Glomerular endothelial cell (primary cell): ENCODE data around the gene LRP5. TPM values are rescaled to one million over a fixed set of nuclear protein-coding genes. Genes with fewer than 3 reads are reported as not detected.

ENCODE experiments used
- DNase-seq: peaks from one replicate; pipeline ENCODE4 v3.0.0-alpha.2; 2011; ENCODE audit warnings: low read depth, low spot score; ENCODE audit errors: extremely low read depth
- total RNA-seq: library from RNA; depleted of rRNA; stranded (reverse); fragments of >200 nt; gene quantifications from 2 replicates; pipeline ENCODE4 v1.2.3, GENCODE V29; 2015

LRP5 gene
- total RNA-seq, 1 donor from 2014 or later, result 72.2 TPM

DNA sequence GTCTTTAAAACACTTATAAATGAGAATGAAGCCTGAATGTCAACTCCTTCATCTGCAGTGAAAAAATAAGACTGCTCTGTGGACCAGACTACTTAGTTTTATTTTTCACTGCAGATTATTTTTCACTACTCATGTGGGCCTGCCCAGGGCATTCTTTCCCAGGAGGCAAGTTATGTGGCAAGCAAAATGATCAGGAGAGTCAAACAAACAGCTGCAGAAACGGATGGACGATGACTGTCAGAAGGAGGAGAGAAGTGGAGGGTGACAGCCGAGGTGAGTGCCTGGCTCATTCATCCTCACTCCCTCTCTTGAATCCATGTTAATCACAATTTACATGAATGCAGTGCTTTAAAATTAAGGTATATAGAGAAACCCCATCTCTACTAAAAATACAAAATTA, 5.8 kb upstream of the LRP5 start:
- no peak for DNase-seq

DNA sequence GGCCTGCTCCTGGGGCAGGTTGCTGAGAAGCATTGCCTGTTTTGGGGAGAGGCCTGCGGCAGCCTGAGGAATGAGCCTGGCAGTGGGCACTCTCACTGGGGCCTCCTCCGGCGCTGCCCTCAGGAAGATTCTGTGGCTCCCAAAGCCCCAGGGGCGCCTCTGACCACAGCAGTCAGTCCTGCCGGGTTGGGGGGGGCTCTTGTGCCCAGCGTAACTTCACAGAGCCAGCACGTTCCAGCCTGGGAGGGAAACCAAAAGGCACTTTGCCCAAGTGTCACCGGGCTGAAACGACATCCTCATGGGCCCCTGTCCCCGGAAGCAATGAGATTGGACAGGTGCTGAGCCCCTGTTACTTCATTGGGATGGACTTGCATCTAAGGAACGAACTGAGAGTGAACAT, 4.3 kb upstream of the LRP5 start:
- DNase-seq, result no peak

DNA sequence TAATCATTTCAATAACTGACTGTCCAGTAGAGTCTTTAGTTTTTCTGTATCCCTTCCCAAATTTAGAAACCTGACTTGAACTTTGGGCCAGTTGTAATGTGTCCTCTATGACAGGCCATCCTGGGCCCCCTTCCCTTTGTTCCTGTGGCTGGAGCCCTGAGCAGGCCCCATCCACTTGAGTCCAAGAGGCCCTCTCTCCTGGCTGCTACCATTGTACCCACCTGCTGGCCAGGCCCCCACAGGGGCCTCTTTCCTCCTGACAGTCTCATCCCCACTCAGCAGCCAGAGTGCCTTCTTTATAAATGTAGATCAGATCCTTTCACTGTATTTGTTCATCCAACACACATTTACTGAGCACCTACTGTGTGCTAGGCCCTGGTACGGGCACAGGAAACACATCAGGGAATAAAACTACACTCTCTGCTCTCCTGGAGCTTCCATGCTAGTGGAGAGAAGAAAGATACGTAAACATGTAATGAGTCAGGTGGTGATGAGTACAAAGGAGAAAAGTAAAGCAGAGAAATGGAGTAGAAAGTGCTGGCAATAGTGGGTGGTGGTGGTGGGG, 2.7 kb upstream of the LRP5 start:
- no peak for DNase-seq

DNA sequence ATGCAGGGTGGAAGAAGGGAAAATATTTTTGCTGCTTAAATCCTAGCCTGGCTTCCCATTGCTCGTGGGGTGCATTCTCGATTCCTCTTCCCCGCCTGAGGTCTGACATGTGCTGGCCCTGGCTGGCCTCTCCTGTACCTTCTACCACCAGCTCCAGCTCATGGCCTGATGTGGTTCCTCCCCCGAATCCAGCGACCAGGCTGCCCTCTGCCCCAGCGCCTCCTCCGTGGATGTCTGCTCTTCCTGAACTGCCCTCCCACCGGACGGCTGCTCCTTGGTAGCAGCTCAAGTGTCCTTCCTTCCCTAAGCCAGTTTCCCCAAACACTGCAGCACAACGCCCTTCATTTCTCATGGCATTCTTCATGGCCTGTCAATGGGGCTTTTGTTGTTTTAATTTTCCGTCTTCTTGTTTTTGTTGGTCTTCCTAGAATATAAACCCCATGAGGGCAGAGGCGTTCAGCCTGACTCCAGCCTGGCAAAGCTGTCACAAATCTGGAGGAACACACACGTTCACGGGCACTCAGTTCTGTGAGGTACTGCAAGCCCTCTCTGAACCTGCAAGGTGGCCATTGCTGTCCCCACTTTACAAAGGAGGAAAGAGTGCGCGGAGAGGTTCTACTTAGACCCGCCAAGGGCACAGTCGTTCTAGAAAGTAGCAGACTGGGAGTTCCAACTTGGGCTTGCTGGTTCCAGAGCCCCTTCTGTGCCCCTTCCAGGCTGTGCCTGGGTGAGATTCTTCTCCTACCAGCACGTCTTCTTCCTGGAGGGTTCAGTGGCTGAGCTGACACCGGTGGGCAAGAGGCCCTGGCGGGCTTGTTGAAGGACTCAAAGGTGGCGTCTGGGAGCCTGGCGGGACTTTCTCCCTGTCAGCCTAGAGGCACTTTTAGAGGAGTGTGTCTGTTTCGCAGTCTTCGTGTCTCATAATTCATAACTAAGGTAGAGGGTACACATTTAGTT, 953 bp upstream of the LRP5 start:
- DNase-seq, result no peak

DNA sequence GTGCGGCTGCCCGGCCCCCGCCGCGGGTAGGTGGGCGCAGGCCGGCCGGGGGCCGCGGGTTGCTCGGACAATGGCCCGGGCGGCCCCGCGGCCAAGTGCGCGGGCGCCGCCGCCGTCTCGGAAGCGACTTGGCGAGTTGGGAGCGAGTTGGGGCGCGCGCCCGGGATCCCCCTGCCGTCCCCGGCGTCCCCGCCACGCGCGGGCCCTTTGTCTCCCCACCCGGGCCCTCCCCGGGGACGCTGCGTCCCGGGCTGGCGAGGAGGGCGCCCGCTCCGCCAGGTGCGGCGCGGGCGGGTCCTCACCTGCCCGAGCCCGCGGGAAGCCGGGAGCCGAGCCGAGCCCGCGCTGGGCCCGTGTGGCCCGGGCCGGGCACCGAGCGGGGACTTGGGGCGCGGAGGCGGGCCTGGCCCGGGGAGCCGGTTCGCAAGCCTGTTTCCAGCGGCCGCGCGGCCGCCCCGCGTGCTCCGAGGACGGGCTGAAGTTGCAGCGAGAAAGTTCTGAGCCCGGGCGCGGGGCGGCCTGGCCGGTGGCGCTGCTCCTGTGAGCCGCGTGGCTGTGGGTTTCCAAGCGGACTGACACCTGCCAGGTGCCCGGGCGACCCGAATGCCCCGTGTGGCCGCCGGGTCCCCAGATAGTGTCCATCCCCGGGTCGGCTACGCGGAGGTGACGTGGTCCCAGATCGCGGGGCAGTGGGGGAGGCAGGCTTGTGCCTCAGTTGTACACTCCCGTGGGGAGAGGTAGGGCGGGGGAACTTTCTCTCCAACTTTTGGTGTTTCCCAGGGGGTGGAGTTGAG, 586 bp downstream of the LRP5 start:
- DNase-seq, result no peak

DNA sequence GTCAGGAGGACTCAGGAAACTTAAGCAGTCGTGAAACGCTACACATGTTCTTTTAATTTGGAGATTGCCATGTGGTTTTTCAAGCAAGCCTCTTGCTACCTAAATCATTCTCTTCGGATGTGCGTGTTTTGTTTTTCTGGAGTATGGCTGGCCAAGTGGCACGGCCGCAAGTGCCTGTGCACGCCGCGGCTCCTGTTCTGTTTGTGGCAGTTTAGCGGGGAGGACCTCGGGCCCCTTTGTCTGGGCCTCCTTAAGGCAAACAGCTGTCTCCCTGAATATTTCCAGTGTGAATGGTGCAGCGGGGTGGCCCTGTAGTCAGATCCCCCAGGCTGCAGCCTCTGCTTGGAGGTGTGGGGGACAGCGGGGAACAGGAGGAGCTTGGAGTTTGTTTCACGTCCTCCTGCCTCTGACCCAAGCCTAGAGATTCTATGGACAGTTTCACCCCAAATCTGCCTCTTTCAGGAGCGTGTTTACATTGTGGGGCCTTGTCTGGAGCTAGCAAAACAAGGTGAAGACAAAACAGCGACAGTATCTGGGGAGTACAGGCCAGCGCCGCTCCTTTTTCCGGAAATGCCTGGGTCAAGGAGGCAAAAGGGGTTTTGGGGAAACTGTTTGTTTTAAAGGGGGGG, 1.3 kb downstream of the LRP5 start:
- no peak for DNase-seq

DNA sequence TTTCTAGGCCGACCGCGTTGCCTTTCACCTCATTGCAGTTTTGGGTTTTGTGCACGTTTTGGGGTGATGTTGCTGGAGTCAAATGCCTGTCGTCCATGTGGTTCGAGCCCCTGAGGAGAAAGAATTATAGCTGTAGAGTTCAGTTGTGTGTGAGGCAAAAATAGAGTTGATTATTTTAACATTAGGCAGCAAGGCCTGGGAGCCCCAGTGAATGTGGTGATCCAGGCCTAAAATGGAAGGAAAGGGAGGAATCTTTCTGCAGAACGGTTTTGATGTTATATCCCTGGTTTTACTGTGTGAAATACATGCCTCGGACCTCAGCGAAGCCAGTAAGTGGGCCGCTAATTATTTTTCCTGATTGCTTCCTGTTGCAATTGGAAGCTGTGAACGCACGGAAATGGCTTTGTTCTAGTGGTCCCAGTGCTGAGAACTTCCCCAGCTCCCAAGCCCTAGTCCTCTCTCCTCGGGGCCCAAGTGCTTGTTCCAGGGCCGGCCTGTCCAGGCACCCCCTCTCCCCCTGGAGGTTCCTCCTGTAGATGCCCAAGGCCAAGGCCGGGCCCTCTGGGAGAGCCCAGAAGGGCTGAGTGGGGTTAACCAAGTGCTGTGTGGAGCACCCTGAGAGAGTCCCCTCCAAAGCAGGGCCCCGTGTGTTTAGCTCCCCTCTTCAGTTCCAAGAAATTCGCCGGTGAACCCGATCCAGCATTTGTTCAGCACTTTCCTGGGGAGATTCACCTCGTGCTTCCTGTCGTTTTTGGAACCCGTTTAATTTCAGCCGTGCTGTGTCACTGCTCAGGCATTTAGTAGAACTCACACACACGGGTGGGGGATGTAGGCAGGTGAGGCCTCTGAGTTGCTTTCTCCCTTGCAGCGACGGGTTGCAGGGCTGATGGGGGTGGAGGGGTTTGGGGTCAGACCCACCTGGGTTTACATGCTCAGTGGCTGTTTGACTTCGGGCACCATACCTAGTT, 2.1 kb downstream of the LRP5 start:
- no peak for DNase-seq

DNA sequence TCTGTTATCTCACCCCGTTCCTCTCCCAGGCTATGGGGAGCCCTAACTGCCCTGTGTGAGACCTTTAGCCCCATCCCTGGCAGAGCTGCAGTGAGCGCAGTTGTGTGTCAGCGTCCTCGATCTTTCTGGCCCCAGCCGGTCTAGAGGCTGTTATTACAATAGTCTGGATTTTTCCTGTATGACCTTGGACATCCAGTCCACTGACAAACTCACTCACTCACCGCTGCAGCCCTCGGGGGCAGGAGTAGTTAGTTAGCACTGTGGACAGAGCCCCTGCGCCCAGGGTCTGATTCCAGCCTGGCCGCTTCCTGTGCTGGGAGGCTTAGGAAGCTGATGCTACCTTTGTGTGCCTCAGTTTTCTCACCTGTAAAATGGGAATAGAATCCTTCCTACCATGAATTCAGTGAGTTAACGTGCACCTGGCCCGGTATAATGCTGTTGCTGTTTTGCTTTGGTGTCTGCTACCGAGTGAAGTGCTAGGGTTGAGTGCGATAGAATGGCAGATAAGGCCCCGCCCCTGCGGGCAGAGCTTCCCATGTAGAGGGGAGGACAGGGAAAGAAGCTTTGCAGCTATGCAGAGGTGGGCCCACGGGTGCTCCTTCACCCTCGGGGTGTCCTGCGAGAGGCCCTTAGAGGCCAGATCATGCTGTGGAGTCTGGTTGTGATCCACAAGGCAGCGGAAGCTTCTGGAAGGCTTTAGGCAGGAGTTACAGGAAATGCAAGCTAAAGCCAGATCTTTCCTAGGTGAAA, 3.0 kb downstream of the LRP5 start:
- no peak for DNase-seq

DNA sequence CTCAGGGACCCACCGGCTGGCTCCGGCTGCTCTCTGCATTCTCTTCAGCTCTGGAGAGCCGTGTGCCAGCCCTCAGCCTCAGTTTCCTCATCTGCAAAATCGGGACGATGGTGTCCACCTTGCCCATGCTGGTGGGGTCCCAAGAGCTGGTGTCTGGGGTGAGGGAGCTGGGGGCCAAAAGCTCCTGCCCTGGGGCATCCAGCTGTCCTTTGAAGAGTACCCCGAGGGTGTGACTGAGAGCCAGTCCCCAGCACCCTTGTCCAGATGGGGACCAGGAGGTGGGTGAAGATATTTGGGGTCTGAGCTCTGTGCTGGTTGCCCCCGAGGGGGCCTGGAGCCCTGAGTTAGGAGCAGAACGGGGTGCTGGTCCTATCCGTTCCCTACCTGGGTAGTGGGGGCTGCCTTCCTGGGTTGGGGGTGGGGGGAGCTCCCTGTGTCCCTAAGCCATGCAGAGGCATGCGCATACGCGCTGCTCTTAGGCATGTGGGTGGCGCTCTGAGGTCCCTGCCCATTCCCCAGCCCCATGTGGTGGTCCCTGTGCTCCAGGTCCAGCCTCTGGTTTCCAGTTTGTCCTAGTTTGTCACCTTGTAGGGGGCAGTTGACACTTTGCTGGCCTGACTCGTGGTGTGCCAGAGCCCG, 4.9 kb downstream of the LRP5 start:
- no peak for DNase-seq

DNA sequence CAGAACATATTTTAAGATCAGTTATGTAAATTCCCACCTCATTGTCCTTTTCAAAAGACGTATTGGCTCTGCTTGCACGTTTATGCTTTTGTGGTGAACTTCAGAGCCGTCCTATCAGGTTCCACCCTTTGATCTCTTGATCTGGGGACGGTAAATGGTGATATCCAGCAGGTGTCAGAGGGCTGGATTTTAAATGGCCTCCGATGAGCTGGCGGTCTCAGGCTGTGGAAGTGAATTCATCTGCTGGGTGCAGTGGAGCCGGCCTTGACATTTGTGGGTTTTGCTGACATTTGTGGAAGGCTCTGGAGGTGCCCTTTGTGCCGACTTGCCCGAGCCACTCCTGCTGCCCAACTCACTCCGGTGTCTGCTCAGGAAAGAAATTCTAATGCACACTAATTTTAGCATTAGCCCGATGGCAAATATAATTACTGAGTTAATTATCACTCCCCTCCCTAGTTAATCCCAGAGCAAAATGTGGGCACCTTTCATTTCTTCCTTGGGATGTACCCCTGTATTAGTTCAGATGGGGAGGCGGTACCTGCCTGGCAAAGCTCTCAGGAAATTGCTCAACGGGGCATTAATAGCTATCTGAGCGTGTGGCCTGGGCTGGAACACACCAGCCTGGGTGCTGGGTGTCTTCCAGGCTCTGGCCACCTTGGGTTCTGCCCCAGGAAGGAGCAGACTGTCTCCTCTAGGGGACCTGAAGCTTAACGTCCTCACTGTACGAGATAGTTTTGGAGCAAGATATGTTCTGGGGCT, 9.1 kb downstream of the LRP5 start:
- no peak for DNase-seq

DNA sequence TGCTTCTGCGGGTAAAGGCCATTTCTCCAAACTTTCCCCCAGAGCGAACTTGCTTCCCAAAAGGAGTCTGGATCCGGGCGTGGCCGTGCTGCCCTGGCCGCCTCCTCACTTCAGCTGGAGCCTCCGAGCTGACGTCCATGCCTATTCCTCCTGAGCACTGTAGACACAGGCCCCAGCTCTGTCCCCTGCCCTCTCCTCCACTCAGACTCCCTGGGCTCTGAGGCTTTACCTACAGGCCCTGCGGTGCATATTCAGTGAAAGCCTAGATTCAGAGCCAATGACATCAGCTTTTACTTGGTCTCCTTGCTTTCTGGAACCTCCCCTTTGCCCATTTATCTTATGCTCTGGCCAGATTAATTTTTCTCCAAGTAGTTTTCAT, 9.7 kb downstream of the LRP5 start:
- no peak for DNase-seq

DNA sequence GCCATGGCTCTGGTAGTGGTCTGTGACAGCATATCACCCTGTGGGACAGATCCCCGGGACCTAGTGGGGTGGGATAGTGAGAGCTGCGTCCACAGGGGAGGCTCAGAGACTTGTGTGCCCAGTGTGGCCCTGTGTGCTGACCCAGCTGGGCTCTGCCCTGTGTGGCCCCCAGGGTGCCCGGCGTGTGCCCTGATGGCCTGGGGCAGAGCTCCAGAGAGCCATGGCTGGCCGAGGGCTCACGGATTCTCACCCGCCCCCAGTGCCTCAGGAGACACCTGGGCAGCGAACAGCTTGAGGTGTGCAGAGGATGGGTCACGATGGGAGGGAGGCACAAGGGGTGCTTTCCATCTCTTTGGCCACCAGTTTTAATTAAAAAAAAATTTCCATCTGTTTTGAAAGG, 11.8 kb downstream of the LRP5 start:
- no peak for DNase-seq

DNA sequence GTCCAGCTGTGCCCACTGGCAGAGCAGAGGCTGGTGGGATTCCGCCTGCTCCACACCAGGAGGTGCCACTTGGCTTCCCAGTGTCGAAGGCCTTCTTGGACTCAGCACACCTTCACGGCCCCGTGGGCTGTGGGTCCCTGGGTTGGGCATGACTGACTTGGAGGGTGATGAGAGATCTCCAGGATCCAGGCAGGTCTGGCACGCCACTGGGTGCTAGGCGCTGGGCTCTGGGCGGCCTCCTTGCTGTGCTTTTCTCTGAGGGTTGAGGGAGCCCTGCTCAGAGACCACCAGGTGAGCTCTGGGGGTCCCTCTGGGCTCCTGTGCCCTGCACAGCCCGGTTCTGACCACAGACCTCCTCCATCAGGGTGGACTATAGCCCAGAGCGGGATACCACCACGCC, 12.3 kb downstream of the LRP5 start:
- no peak for DNase-seq

DNA sequence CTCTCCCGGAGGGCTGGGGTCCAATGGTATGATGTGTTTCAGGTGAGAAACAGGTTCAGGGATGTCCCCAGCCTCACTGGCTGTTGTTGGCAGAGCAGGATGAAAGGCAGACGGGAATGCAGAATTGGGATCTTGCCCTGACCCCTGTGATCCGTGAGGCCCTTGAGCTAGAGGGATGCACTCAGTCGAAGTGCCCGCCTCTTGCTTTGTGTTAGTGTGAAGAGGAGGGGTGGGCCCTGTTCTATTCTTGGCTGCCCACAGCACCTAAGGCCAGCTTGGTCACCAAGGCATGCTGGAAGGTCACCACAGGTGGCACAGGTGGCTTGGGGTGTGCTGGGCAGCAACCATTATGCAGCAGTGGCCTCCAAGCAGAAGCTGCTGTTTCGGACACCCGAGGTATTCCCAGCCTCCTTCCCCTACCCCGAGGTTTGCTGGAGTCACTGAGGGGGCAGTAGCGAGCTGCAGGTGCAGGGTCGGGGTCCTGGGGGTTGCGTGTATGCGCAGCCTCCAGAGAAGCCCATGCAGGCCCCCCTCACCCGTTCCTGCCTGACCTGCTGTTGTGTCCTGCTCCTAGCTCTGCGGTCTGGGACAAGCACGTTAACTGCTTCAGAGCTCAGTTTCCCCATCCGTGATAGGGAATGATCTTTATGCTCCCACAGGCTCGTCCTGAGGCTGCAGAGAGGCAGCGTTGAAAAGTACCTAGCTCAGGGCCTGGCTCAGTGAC, 13.0 kb downstream of the LRP5 start:
- DNase-seq, result no peak

DNA sequence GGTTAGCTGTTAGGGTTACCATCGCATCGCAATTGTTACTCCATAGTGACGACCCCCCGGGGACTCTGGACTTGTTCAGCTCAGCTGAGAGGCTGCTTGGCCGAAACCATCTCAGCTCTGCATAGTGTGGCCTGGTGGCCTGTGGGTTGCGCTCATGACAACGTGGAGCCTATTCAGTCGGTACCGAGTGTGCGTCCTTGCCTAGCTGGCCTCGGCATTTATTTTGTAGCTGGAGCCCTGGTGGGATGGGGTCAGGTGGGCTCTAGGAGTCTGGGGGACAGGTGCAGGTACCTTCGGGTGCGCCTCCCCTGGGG, 13.5 kb downstream of the LRP5 start:
- DNase-seq, result no peak

DNA sequence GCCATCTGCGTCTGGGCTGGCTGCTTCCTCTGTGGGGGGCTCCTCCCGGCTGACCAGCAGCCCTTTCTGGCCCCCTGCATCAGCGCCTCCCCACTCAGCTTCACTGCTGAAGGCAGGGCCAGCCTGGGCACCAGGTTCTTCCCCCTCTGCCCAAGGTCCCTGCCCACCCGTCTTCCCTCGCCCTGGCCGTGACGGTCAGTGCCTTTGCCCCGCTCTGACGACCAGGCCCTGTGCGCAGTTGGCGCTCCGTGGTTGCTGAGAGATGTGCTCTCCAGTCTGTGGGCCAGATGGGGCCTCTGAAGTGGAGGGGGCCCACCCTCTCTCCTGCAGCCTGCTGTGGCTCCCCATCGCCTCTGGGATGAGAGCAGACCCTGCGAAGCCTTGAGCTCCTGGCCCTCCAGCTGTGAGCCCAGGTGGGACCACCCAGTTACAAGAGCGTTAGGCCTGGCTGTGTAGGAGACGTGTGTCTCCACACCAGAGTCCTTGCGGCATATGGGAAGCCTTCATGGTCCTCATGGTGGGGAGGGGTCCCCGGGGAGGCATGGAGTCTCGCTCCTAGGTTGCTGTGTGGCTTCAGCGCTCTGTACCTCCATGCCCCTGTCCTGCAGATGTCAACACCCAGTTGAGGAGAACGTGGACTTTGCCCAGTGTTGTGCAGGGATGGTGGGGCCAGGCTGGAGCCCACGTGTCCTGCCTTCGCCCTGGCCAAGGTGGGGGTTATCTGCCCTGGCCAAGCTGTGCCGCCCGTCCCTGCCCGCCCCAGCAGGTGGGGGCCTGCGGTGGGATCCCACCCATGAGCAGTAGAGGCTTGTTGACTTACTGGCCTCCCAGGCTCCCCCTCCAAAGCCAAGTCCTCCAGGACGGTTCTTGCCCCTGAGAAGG, 14.2 kb downstream of the LRP5 start:
- DNase-seq, result no peak
